WTC11 (cell line): ENCODE results near the gene BACH2.

Experiments used
- ZNF121 ChIP-seq: sonication (generic); formaldehyde crosslinking; IDR thresholded peaks from 2 replicates; pipeline ENCODE4 v1.8.0; 2023; ENCODE audit warnings: missing genetic modification reagents
- TF ChIP-seq, protein P1 (sequence below): fragments of 200-600 bp; IDR thresholded peaks from 2 replicates; pipeline ENCODE4 v1.8.0; 2022; ENCODE audit warnings: antibody characterized with exemption
- TF ChIP-seq, protein P2 (sequence below): sonication (generic); formaldehyde crosslinking; IDR thresholded peaks from 2 replicates; pipeline ENCODE4 v1.8.1; 2022; ENCODE audit warnings: mild to moderate bottlenecking, moderate library complexity, missing genetic modification reagents

DNA sequence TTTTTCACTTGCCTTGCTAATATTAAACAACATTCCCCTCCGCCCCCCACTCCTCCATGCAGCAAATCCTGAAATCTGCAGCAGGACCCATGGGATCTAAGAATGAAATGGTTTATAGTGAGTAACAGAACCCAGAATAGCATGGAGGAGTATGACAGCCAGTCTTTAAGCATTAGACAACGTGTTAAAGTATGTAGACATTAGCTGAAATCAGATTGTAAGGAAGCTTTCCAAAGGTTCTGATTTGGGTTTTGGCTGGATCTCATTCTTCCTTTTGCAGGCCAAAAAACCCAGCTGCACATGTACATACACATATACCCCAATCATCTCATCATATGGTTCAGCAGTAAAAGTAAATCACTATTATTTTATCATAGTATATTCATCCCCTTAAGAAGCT, 275.9 kb downstream of the BACH2 start:
- TF ChIP-seq ZNF121, result no peak
- TF ChIP-seq, protein P1, sequence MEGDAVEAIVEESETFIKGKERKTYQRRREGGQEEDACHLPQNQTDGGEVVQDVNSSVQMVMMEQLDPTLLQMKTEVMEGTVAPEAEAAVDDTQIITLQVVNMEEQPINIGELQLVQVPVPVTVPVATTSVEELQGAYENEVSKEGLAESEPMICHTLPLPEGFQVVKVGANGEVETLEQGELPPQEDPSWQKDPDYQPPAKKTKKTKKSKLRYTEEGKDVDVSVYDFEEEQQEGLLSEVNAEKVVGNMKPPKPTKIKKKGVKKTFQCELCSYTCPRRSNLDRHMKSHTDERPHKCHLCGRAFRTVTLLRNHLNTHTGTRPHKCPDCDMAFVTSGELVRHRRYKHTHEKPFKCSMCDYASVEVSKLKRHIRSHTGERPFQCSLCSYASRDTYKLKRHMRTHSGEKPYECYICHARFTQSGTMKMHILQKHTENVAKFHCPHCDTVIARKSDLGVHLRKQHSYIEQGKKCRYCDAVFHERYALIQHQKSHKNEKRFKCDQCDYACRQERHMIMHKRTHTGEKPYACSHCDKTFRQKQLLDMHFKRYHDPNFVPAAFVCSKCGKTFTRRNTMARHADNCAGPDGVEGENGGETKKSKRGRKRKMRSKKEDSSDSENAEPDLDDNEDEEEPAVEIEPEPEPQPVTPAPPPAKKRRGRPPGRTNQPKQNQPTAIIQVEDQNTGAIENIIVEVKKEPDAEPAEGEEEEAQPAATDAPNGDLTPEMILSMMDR, result no peak
- TF ChIP-seq, protein P2, sequence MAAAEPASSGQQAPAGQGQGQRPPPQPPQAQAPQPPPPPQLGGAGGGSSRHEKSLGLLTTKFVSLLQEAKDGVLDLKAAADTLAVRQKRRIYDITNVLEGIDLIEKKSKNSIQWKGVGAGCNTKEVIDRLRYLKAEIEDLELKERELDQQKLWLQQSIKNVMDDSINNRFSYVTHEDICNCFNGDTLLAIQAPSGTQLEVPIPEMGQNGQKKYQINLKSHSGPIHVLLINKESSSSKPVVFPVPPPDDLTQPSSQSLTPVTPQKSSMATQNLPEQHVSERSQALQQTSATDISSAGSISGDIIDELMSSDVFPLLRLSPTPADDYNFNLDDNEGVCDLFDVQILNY (CRISPR knock-in tag), result no peak
